Vagina (tissue), 2 donors: ENCODE data around the gene GALR1. TPM values are rescaled to one million over a fixed set of nuclear protein-coding genes. Genes with fewer than 3 reads are reported as not detected.

ENCODE experiments used
- DNase-seq, 2 donors: peaks; one replicate each; pipeline ENCODE4 v3.0.0-alpha.2; 2017; ENCODE audit errors: extremely low spot score in 2 of 2
- H3K27ac ChIP-seq: fragments of 200-600 bp; sonication (generic); one replicate; pipeline ENCODE4 v1.5.1; 2019
- H3K27me3 ChIP-seq: fragments of 200-600 bp; sonication (generic); one replicate; pipeline ENCODE4 v1.5.1; 2019
- H3K36me3 ChIP-seq, 2 donors: fragments of 200-600 bp; sonication (generic); one replicate each; pipeline ENCODE4 v1.5.1; 2017 to 2019
- H3K4me1 ChIP-seq: fragments of 200-600 bp; sonication (generic); one replicate; pipeline ENCODE4 v1.5.1; 2019
- H3K4me3 ChIP-seq, 2 donors: fragments of 200-600 bp; sonication (generic); 1 replicate in 1 of 2; 2 replicates in 1 of 2; pipeline ENCODE4 v1.5.1; 2016 to 2019
- H3K9me3 ChIP-seq: fragments of 200-600 bp; sonication (generic); one replicate; pipeline ENCODE4 v1.5.1; 2019
- CTCF ChIP-seq, 3 experiments: fragments of 450-650 bp in 2 of 3; fragments of 200-600 bp in 1 of 3; sonication (generic) in 1 of 3; IDR thresholded peaks; one replicate each; pipeline ENCODE4 v1.5.1; 2017 to 2019; ENCODE audit warnings: antibody characterized with exemption in 3 of 3, mild to moderate bottlenecking in 2 of 3, moderate library complexity in 2 of 3
- POLR2A ChIP-seq, 2 donors: fragments of 450-650 bp; IDR thresholded peaks; one replicate each; pipeline ENCODE4 v1.6.1; 2017; ENCODE audit warnings: antibody characterized with exemption in 2 of 2, mild to moderate bottlenecking in 2 of 2, moderate library complexity in 2 of 2
- POLR2AphosphoS5 ChIP-seq, 2 donors: sonication (generic); formaldehyde crosslinking; IDR thresholded peaks; one replicate each; pipeline ENCODE4 v1.9.0; 2017; ENCODE audit warnings: antibody characterized with exemption in 2 of 2, mild to moderate bottlenecking in 2 of 2, low read depth in 1 of 2; ENCODE audit not compliant: insufficient read depth in 1 of 2
- intact Hi-C: fragments of 100-400 bp; cut with DNase I; formaldehyde crosslinking; loops from one replicate; pipeline ENCODE4 v1.15.1; 2023
- total RNA-seq: library from RNA; depleted of rRNA; stranded (reverse); fragments of >200 nt; gene quantifications from one replicate; pipeline ENCODE4 v1.2.3, GENCODE V29; 2016

Gene GALR1
- total RNA-seq, 1 donor from 2014 or later, result 0.98 TPM

- no peaks in the 10 kb centered on the region for H3K36me3 ChIP-seq
- H3K27me3 ChIP-seq, result no peaks in the 10 kb centered on the region
- intact Hi-C loops, result no loop called here
- H3K4me3 ChIP-seq, result no peak overlapping the region
- no peak for DNase-seq
- TF ChIP-seq POLR2AphosphoS5 (IDR thresholded peaks at IDR 0.05; ENCODE audit: insufficient read depth in 1 of 2, low read depth in 1 of 2) (no peak), CTCF (IDR thresholded peaks at IDR 0.05) (no peak), POLR2A (IDR thresholded peaks at IDR 0.05) (no peak)
- H3K9me3 ChIP-seq, result no peaks in the 10 kb centered on the region
- no peak overlapping the region for H3K27ac ChIP-seq
- no peaks in the 10 kb centered on the region for H3K4me1 ChIP-seq
These were observed 65.3 kb downstream of the GALR1 start for GRCh38 chr18:77314952-77315351.

GRCh38 chr18:77316008-77316407 is 66.4 kb downstream of the GALR1 start:
- Histone ChIP-seq H3K27ac (no peak overlapping the region), H3K4me1 (no peaks in the 10 kb centered on the region), H3K4me3 (no peak overlapping the region), H3K9me3 (no peaks in the 10 kb centered on the region), H3K36me3 (no peaks in the 10 kb centered on the region), H3K27me3 (no peaks in the 10 kb centered on the region)
- no peak for TF ChIP-seq POLR2A (IDR thresholded peaks at IDR 0.05)
- no peak for TF ChIP-seq POLR2AphosphoS5 (IDR thresholded peaks at IDR 0.05; ENCODE audit: insufficient read depth in 1 of 2, low read depth in 1 of 2)
- no peak for TF ChIP-seq CTCF (IDR thresholded peaks at IDR 0.05)
- no peak for DNase-seq
- intact Hi-C loops, result no loop called here

- intact Hi-C loops, result no loop called here
- Histone ChIP-seq H3K27me3 (no peaks in the 10 kb centered on the region), H3K9me3 (no peaks in the 10 kb centered on the region), H3K36me3 (no peaks in the 10 kb centered on the region), H3K4me1 (no peaks in the 10 kb centered on the region), H3K4me3 (no peak overlapping the region), H3K27ac (no peak overlapping the region)
- DNase-seq, result no peak
- no peak for TF ChIP-seq CTCF (IDR thresholded peaks at IDR 0.05)
- no peak for TF ChIP-seq POLR2A (IDR thresholded peaks at IDR 0.05)
- no peak for TF ChIP-seq POLR2AphosphoS5 (IDR thresholded peaks at IDR 0.05; ENCODE audit: insufficient read depth in 1 of 2, low read depth in 1 of 2)
These were observed 67.0 kb downstream of the GALR1 start for GRCh38 chr18:77316641-77317040.

- Histone ChIP-seq H3K27ac (no peak overlapping the region), H3K36me3 (no peaks in the 10 kb centered on the region), H3K4me1 (no peaks in the 10 kb centered on the region), H3K4me3 (no peak overlapping the region), H3K9me3 (no peaks in the 10 kb centered on the region), H3K27me3 (no peaks in the 10 kb centered on the region)
- DNase-seq, result no peak
- intact Hi-C loops, result no loop called here
- TF ChIP-seq CTCF (IDR thresholded peaks at IDR 0.05) (no peak), POLR2AphosphoS5 (IDR thresholded peaks at IDR 0.05; ENCODE audit: insufficient read depth in 1 of 2, low read depth in 1 of 2) (no peak), POLR2A (IDR thresholded peaks at IDR 0.05) (no peak)
These were observed 71.4 kb downstream of the GALR1 start for GRCh38 chr18:77320971-77321559.
